CD14-positive monocyte (primary cell): Measurements from ENCODE around the gene MACF1. TPM values are rescaled to one million over a fixed set of nuclear protein-coding genes. Genes with fewer than 3 reads are reported as not detected.

Source experiments
- DNase-seq, 3 donors: peaks; one replicate each; pipeline ENCODE4 v3.0.0-alpha.2; 2011 to 2022
- H2AFZ ChIP-seq: 2 replicates; pipeline ENCODE4 v1.6.0; 2012; ENCODE audit warnings: mild to moderate bottlenecking, low read depth, low read length, inconsistent platforms; ENCODE audit not compliant: insufficient read depth, poor library complexity, severe bottlenecking
- H3K27ac ChIP-seq, 2 donors: 1 replicate in 1 of 2; 2 replicates in 1 of 2; pipeline ENCODE4 v1.5.1; 2012 to 2013; ENCODE audit warnings: low read length in 2 of 2, control low read depth in 1 of 2, inconsistent platforms in 1 of 2, low read depth in 1 of 2, mild to moderate bottlenecking in 1 of 2
- H3K27me3 ChIP-seq, 2 donors: one replicate each; pipeline versions ENCODE4 v1.6.0 to v1.6.1; 2011 to 2013; ENCODE audit warnings: low read length in 2 of 2; ENCODE audit not compliant: control insufficient read depth in 2 of 2, insufficient read depth in 2 of 2
- H3K36me3 ChIP-seq, 2 donors: replicated peaks in 1 of 2; 1 replicate in 1 of 2; 2 replicates in 1 of 2; pipeline versions ENCODE4 v1.5.1 to v1.6.1; 2012 to 2013; ENCODE audit warnings: low read length in 2 of 2, control low read depth in 1 of 2, inconsistent platforms in 1 of 2, mild to moderate bottlenecking in 1 of 2; ENCODE audit not compliant: insufficient read depth in 2 of 2, control insufficient read depth in 1 of 2
- H3K4me1 ChIP-seq, 2 donors: 1 replicate in 1 of 2; 2 replicates in 1 of 2; pipeline versions ENCODE4 v1.5.1 to v1.6.1; 2012 to 2013; ENCODE audit warnings: low read length in 2 of 2, control low read depth in 1 of 2, inconsistent platforms in 1 of 2, mild to moderate bottlenecking in 1 of 2, moderate library complexity in 1 of 2; ENCODE audit not compliant: insufficient read depth in 2 of 2, control insufficient read depth in 1 of 2
- H3K4me2 ChIP-seq: replicated peaks from 2 replicates; pipeline ENCODE3; 2012; ENCODE audit warnings: low read length, moderate library complexity, mild to moderate bottlenecking; ENCODE audit not compliant: poor library complexity, severe bottlenecking; ENCODE audit errors: extremely low read depth
- H3K4me3 ChIP-seq, 3 experiments: fragments of 200-600 bp in 1 of 3; sonication (generic) in 1 of 3; replicated peaks in 1 of 3; 1 replicate in 2 of 3; 2 replicates in 1 of 3; pipeline ENCODE4 v1.5.1; 2011 to 2013; ENCODE audit warnings: low read length in 3 of 3, mild to moderate bottlenecking in 3 of 3, control low read depth in 2 of 3, low read depth in 2 of 3, inconsistent platforms in 1 of 3, moderate library complexity in 1 of 3
- H3K79me2 ChIP-seq: 2 replicates; pipeline ENCODE4 v1.6.0; 2012; ENCODE audit warnings: mild to moderate bottlenecking, control low read depth, inconsistent platforms, low read length, moderate library complexity; ENCODE audit not compliant: insufficient read depth
- H3K9ac ChIP-seq: 2 replicates; pipeline ENCODE4 v1.6.0; 2017; ENCODE audit warnings: low read length, mild to moderate bottlenecking; ENCODE audit not compliant: insufficient read depth, poor library complexity, severe bottlenecking
- H3K9me3 ChIP-seq, 2 donors: replicated peaks in 1 of 2; 1 replicate in 1 of 2; 2 replicates in 1 of 2; pipeline versions ENCODE4 v1.5.1 to v1.6.1; 2012 to 2013; ENCODE audit warnings: low read length in 2 of 2, control low read depth in 1 of 2; ENCODE audit not compliant: control insufficient read depth in 1 of 2, insufficient read depth in 1 of 2
- H4K20me1 ChIP-seq: 2 replicates; pipeline ENCODE4 v1.6.0; 2012; ENCODE audit warnings: mild to moderate bottlenecking, low read length, control low read depth, moderate library complexity; ENCODE audit not compliant: insufficient read depth
- H3K27ac Mint-ChIP-seq, 7 donors: one replicate each; pipeline ENCODE4 v1.8.0; 2020; ENCODE audit warnings: mild to moderate bottlenecking in 7 of 7, mixed read lengths in 7 of 7, moderate library complexity in 6 of 7, inconsistent platforms in 2 of 7
- H3K27me3 Mint-ChIP-seq, 3 donors: one replicate each; pipeline ENCODE4 v1.8.0; 2021 to 2022; ENCODE audit warnings: low read depth in 3 of 3, mild to moderate bottlenecking in 3 of 3, mixed read lengths in 3 of 3, moderate library complexity in 3 of 3, inconsistent platforms in 1 of 3
- H3K36me3 Mint-ChIP-seq, 2 donors: one replicate each; pipeline ENCODE4 v1.8.0; 2020; ENCODE audit warnings: mixed read lengths in 2 of 2, inconsistent platforms in 1 of 2, mild to moderate bottlenecking in 1 of 2
- H3K4me1 Mint-ChIP-seq: one replicate; pipeline ENCODE4 v1.8.0; 2020; ENCODE audit warnings: mild to moderate bottlenecking, mixed read lengths
- H3K4me3 Mint-ChIP-seq, 2 donors: one replicate each; pipeline ENCODE4 v1.8.0; 2020; ENCODE audit warnings: mild to moderate bottlenecking in 2 of 2, mixed read lengths in 2 of 2, moderate library complexity in 1 of 2
- H3K9me3 Mint-ChIP-seq, 7 donors: one replicate each; pipeline ENCODE4 v1.8.0; 2020 to 2022; ENCODE audit warnings: mixed read lengths in 7 of 7, mild to moderate bottlenecking in 6 of 7, moderate library complexity in 6 of 7, inconsistent platforms in 2 of 7
- CTCF ChIP-seq: fragments of 200-600 bp; IDR thresholded peaks from one replicate; pipeline ENCODE4 v1.8.0; 2022; ENCODE audit warnings: antibody characterized with exemption, mild to moderate bottlenecking
- WGBS: methylation state at CpG from one replicate; pipeline ENCODE4 v1.1.5; 2013; ENCODE audit warnings: missing lambda C conversion rate; ENCODE audit not compliant: insufficient coverage; 5-methylcytosine and 5-hydroxymethylcytosine counted together
- intact Hi-C, 2 donors: fragments of 100-400 bp; cut with micrococcal nuclease; formaldehyde crosslinking; loops; one replicate each; pipeline versions ENCODE4 v1.15.0 to v1.15.1; 2023
- polyA plus RNA-seq, 3 donors: library from polyadenylated mRNA; depleted of rRNA in 1 of 3; unstranded in 2 of 3; stranded (reverse) in 1 of 3; fragments of 300-500 nt in 2 of 3; fragments of >200 nt in 1 of 3; fragmentation: Illumina TruSeq in 2 of 3; gene quantifications; 1 replicate in 2 of 3; 2 replicates in 1 of 3; pipeline ENCODE4 v1.2.3, GENCODE V29; 2012 to 2021

MACF1 gene
- polyA plus RNA-seq, 3 donors, result 3.4 to 36.8 (median 4.5) TPM

- peaks cover 0 to 12% (median 2%) of the 10 kb centered on the region in 7 donors for H3K9me3 Mint-ChIP-seq
- Histone ChIP-seq H3K9ac (no peak overlapping the region), H3K4me3 (peak overlapping the region in 1 of 3 experiments; percentile 68), H3K27me3 (peaks cover 18 to 40% of the 10 kb centered on the region in 2 donors), H3K9me3 (peaks cover 0 to 15% of the 10 kb centered on the region in 2 donors), H3K36me3 (peaks cover 19 to 24% of the 10 kb centered on the region in 2 donors), H3K4me2 (peak overlapping the region; percentile 78), H3K27ac (no peak overlapping the region), H3K79me2 (no peaks in the 10 kb centered on the region), H4K20me1 (peaks cover 11% of the 10 kb centered on the region), H3K4me1 (peaks cover 15 to 18% of the 10 kb centered on the region in 2 donors), H2AFZ (peak overlapping the region; percentile 65)
- peak overlapping the region; percentile 48 to 77 for H3K4me3 Mint-ChIP-seq
- intact Hi-C loops, result no loop called here
- H3K27me3 Mint-ChIP-seq, result peaks cover 39 to 52% (median 45%) of the 10 kb centered on the region in 3 donors
- H3K36me3 Mint-ChIP-seq, result peaks cover 17 to 21% of the 10 kb centered on the region in 2 donors
- TF ChIP-seq CTCF, result no peak
- peaks cover 20% of the 10 kb centered on the region for H3K4me1 Mint-ChIP-seq
- 13% methylated on average over 32 of the region's 32 CpGs for WGBS
- no peak for DNase-seq
- peak overlapping the region in 1 of 7 donors; percentile 63 for H3K27ac Mint-ChIP-seq
Observed at GRCh38 chr1:39490596-39491145, 286.2 kb downstream of the MACF1 start.

- H3K27me3 ChIP-seq, result peaks cover 18 to 40% of the 10 kb centered on the region in 2 donors
- peaks cover 12 to 15% of the 10 kb centered on the region in 2 donors for H3K36me3 Mint-ChIP-seq
- peak within 1 kb of the TSS; percentile 21 for H3K9ac ChIP-seq
Observed at GRCh38 chr1:39491146-39491921, 286.8 kb downstream of the MACF1 start, which contains the start of gene BMP8A. Gene BMP8A (plus strand): TSS chr1:39491636. CDS start chr1:39491992, 356 bp downstream.

More at GRCh38 chr1:39491146-39491921, 286.8 kb downstream of the MACF1 start, which contains the start of gene BMP8A:
- Histone ChIP-seq H4K20me1 (peaks cover 11% of the 10 kb centered on the region), H3K36me3 (peaks cover 12 to 17% of the 10 kb centered on the region in 2 donors), H3K4me3 (peak within 1 kb of the TSS in 2 of 3 experiments; percentile 17 to 68), H3K4me2 (peak within 1 kb of the TSS; percentile 78), H3K79me2 (no peaks in the 10 kb centered on the region), H3K9me3 (peaks cover 0 to 15% of the 10 kb centered on the region in 2 donors), H3K27ac (no peak within 1 kb of the TSS), H3K4me1 (peaks cover 15 to 18% of the 10 kb centered on the region in 2 donors), H2AFZ (peak within 1 kb of the TSS; percentile 65)
- peak; percentile 13 to 35 (median 20) for DNase-seq
- Mint-ChIP-seq H3K9me3 (peaks cover 0 to 12% (median 2%) of the 10 kb centered on the region in 7 donors), H3K27ac (peak within 1 kb of the TSS in 1 of 7 donors; percentile 63), H3K27me3 (peaks cover 39 to 52% (median 45%) of the 10 kb centered on the region in 3 donors), H3K4me3 (peak within 1 kb of the TSS; percentile 65 to 80), H3K4me1 (peaks cover 20% of the 10 kb centered on the region)
- peak; percentile 7 for TF ChIP-seq CTCF
- WGBS, result 1% methylated on average over 112 of the region's 112 CpGs
- intact Hi-C loops, result no loop called here
